ENCODE measurements around the gene KRABD2.
A peak's percentile ranks its signal among the peaks of the same experiment; 100 is the strongest.

The KRABD2 gene

GRCh38 chr17:8383143-8383822 is 6.8 kb upstream of the KRABD2 start, which contains the start of gene RPL26:
TSS of gene RPL26 (minus strand) at chr17:8383193. CDS start at chr17:8382310, 883 bp downstream.
- Histone ChIP-seq H3K79me2 (replicated peaks; ENCODE audit: insufficient read depth) (peaks cover 46% of the 10 kb centered on the region), H3F3A (replicated peaks; ENCODE audit: low read depth) (peaks cover 43% of the 10 kb centered on the region), H3K9me2 (ENCODE audit: insufficient read depth) (no peaks in the 10 kb centered on the region), H2AFZ (peak within 1 kb of the TSS; percentile 93), H3K27ac (ENCODE audit: low read depth) (peak within 1 kb of the TSS; percentile 99), H3K4me2 (peak within 1 kb of the TSS; percentile 85), H3K4me1 (ENCODE audit: insufficient read depth) (peaks cover 29% of the 10 kb centered on the region), H3K4me3 (peak within 1 kb of the TSS; percentile 93), H3K36me3 (ENCODE audit: insufficient read depth) (peaks cover 39% of the 10 kb centered on the region), H3K27me3 (ENCODE audit: insufficient read depth) (no peaks in the 10 kb centered on the region), H4K20me1 (replicated peaks; ENCODE audit: insufficient read depth) (peaks cover 32% of the 10 kb centered on the region)
- peaks cover 54% of the 10 kb centered on the region for H3K36me3 Mint-ChIP-seq (ENCODE audit: low read depth)
- peak within 1 kb of the TSS; percentile 100 for H3K4me3 Mint-ChIP-seq
- H3K9me3 Mint-ChIP-seq = peaks cover 3% of the 10 kb centered on the region; the same call in 1 of the 3 replicates
- ATAC-seq (peak; percentile 88), DNase-seq (ENCODE audit: low spot score) (peak; percentile 100)
- peaks cover 21% of the 10 kb centered on the region for H3K27me3 Mint-ChIP-seq (ENCODE audit: insufficient read depth, low read depth, poor library complexity)
- TF ChIP-seq EZH2 (IDR thresholded peaks at IDR 0.05; ENCODE audit: low read depth, unreplicated experiment) (no peak), ZNF114 (CRISPR knock-in tag; IDR thresholded peaks at IDR 0.05) (no peak), ZNF462 (CRISPR knock-in tag; IDR thresholded peaks at IDR 0.05) (no peak), ETS1 (IDR thresholded peaks at IDR 0.05) (peak; percentile 93), REST (IDR thresholded peaks at IDR 0.05; ENCODE audit: unreplicated experiment) (no peak), STAT1 (IDR thresholded peaks at IDR 0.05; ENCODE audit: unreplicated experiment) (no peak), CREB1 (CRISPR knock-in tag; IDR thresholded peaks at IDR 0.05; ENCODE audit: low read depth) (peak; percentile 22; the same call in 1 of the 2 replicates), NANOG (IDR thresholded peaks at IDR 0.05; ENCODE audit: borderline replicate concordance) (no peak), POLR2AphosphoS5 (IDR thresholded peaks at IDR 0.05; ENCODE audit: low read depth) (peak; percentile 98; the same call in 1 of the 2 replicates), JUNB (IDR thresholded peaks at IDR 0.05; ENCODE audit: unreplicated experiment) (no peak), ZNF331 (CRISPR knock-in tag; IDR thresholded peaks at IDR 0.05; ENCODE audit: low read depth) (no peak), CTCF (conservative IDR thresholded peaks at IDR 0.05; ENCODE audit: low read depth in 2 of 2) (peak; percentile 78 to 88), EZH2phosphoT487 (IDR thresholded peaks at IDR 0.05; ENCODE audit: unreplicated experiment) (no peak)
- H3K4me1 Mint-ChIP-seq = peaks cover 39% of the 10 kb centered on the region
- H3K27ac Mint-ChIP-seq = peak within 1 kb of the TSS; percentile 100

Data from GM23338 (cell line).